Activated naive CD4-positive, alpha-beta T cell treated with anti-CD3 and anti-CD28 coated beads for 36 hours (primary cell): ENCODE data around the gene XPO6. TPM values are rescaled to one million over a fixed set of nuclear protein-coding genes. Genes with fewer than 3 reads are reported as not detected.
"Not testable (repeated sequence)": the region's sequence is repeated elsewhere in the genome, so short reads cannot be mapped to it uniquely, and the experiment has no call there.

Source experiments
- CTCF ChIA-PET: fragments of 350-600 bp; sonication (Branson Sonifier 250); formaldehyde crosslinking; loops from one replicate; lab custom pipeline; 2021; ENCODE audit warnings: antibody characterized with exemption; lab: Charles Lee
- DNase-seq: peaks from one replicate; pipeline ENCODE4 v3.0.0-alpha.2; 2020
- H3K27ac Mint-ChIP-seq: one replicate; pipeline ENCODE4 v1.8.0; 2021; ENCODE audit warnings: mild to moderate bottlenecking, mixed read lengths
- H3K27me3 Mint-ChIP-seq: one replicate; pipeline ENCODE4 v1.8.0; 2021; ENCODE audit warnings: low read depth, mixed read lengths
- H3K36me3 Mint-ChIP-seq: one replicate; pipeline ENCODE4 v1.8.0; 2021; ENCODE audit warnings: low read depth, mixed read lengths
- H3K4me1 Mint-ChIP-seq: one replicate; pipeline ENCODE4 v1.8.0; 2021; ENCODE audit warnings: low read depth, mixed read lengths
- H3K4me3 Mint-ChIP-seq: one replicate; pipeline ENCODE4 v1.8.0; 2021; ENCODE audit warnings: mild to moderate bottlenecking, moderate library complexity, mixed read lengths
- H3K9me3 Mint-ChIP-seq: one replicate; pipeline ENCODE4 v1.8.0; 2021; ENCODE audit warnings: mixed read lengths
- intact Hi-C: fragments of 100-400 bp; cut with micrococcal nuclease; formaldehyde crosslinking; loops from one replicate; pipeline ENCODE4 v1.15.1; 2023
- total RNA-seq, 2 experiments: library from RNA; stranded (reverse); gene quantifications; one replicate each; pipeline ENCODE4 v1.2.3, GENCODE V29; 2021

Gene XPO6
- total RNA-seq, 2 experiments from 2014 or later: 215 to 229 TPM

GRCh38 chr16:28120754-28121153 lies 91.0 kb downstream of the XPO6 start:
- peaks cover 2% of the 10 kb centered on the region for H3K4me1 Mint-ChIP-seq
- H3K27me3 Mint-ChIP-seq: no peaks in the 10 kb centered on the region
- DNase-seq: no peak
- H3K36me3 Mint-ChIP-seq: peaks cover 42% of the 10 kb centered on the region
- CTCF ChIA-PET: no interaction called here
- H3K4me3 Mint-ChIP-seq: no peak overlapping the region
- no peaks in the 10 kb centered on the region for H3K9me3 Mint-ChIP-seq
- intact Hi-C loops: no loop called here
- H3K27ac Mint-ChIP-seq: no peak overlapping the region

- H3K36me3 Mint-ChIP-seq: peaks cover 44% of the 10 kb centered on the region
- CTCF ChIA-PET: no interaction called here
- peak overlapping the region; percentile 52 for H3K27ac Mint-ChIP-seq
- no peak for DNase-seq
- H3K4me3 Mint-ChIP-seq: no peak overlapping the region
- H3K9me3 Mint-ChIP-seq: no peaks in the 10 kb centered on the region
- H3K4me1 Mint-ChIP-seq: peaks cover 2% of the 10 kb centered on the region
- no peaks in the 10 kb centered on the region for H3K27me3 Mint-ChIP-seq
- intact Hi-C loops: no loop called here
Observed at GRCh38 chr16:28118637-28119036, 93.1 kb downstream of the XPO6 start.

GRCh38 chr16:28117168-28117565 lies 94.6 kb downstream of the XPO6 start:
- H3K27me3 Mint-ChIP-seq: no peaks in the 10 kb centered on the region
- CTCF ChIA-PET: no interaction called here
- H3K9me3 Mint-ChIP-seq: no peaks in the 10 kb centered on the region
- peaks cover 40% of the 10 kb centered on the region for H3K36me3 Mint-ChIP-seq
- peaks cover 6% of the 10 kb centered on the region for H3K4me1 Mint-ChIP-seq
- intact Hi-C loops: no loop called here
- no peak overlapping the region for H3K4me3 Mint-ChIP-seq
- no peak for DNase-seq
- H3K27ac Mint-ChIP-seq: no peak overlapping the region

GRCh38 chr16:28115866-28116265 lies 95.9 kb downstream of the XPO6 start:
- DNase-seq, H3K27me3 Mint-ChIP-seq, H3K4me3 Mint-ChIP-seq, H3K4me1 Mint-ChIP-seq, H3K9me3 Mint-ChIP-seq, intact Hi-C loops, H3K27ac Mint-ChIP-seq: not testable (repeated sequence)
- peaks cover 38% of the 10 kb centered on the region for H3K36me3 Mint-ChIP-seq
- CTCF ChIA-PET: interaction anchor here (1.1 kb wide), 1 partner anchor 102 kb away, joined by 5 read pairs; no protein-coding TSS in a partner anchor

- intact Hi-C loops: no loop called here
- Mint-ChIP-seq H3K4me1 (peaks cover 8% of the 10 kb centered on the region), H3K27me3 (no peaks in the 10 kb centered on the region), H3K36me3 (peaks cover 45% of the 10 kb centered on the region), H3K27ac (peak overlapping the region; percentile 22), H3K4me3 (no peak overlapping the region), H3K9me3 (no peaks in the 10 kb centered on the region)
- DNase-seq: peak; percentile 26
- CTCF ChIA-PET: interaction anchor here (0.6 to 1.4 kb wide), 5 partner anchors 13 to 201 kb away, joined by 3 to 5 read pairs (median 3); no protein-coding TSS in a partner anchor
Observed at GRCh38 chr16:28112908-28113307, 98.9 kb downstream of the XPO6 start.

GRCh38 chr16:28110977-28111376 lies 100.8 kb downstream of the XPO6 start:
- CTCF ChIA-PET: no interaction called here
- no peak for DNase-seq
- Mint-ChIP-seq H3K9me3 (no peaks in the 10 kb centered on the region), H3K36me3 (peaks cover 47% of the 10 kb centered on the region), H3K4me1 (peaks cover 6% of the 10 kb centered on the region), H3K4me3 (no peak overlapping the region), H3K27me3 (no peaks in the 10 kb centered on the region), H3K27ac (no peak overlapping the region)
- intact Hi-C loops: no loop called here

- no peak overlapping the region for H3K4me3 Mint-ChIP-seq
- intact Hi-C loops: no loop called here
- no peaks in the 10 kb centered on the region for H3K9me3 Mint-ChIP-seq
- H3K27me3 Mint-ChIP-seq: no peaks in the 10 kb centered on the region
- CTCF ChIA-PET: no interaction called here
- no peak for DNase-seq
- H3K4me1 Mint-ChIP-seq: peaks cover 6% of the 10 kb centered on the region
- H3K36me3 Mint-ChIP-seq: peaks cover 48% of the 10 kb centered on the region
- H3K27ac Mint-ChIP-seq: peak overlapping the region; percentile 9
Observed at GRCh38 chr16:28110479-28110878, 101.3 kb downstream of the XPO6 start.

GRCh38 chr16:28110074-28110473 lies 101.7 kb downstream of the XPO6 start:
- peak overlapping the region; percentile 15 for H3K27ac Mint-ChIP-seq
- CTCF ChIA-PET: no interaction called here
- H3K36me3 Mint-ChIP-seq: peaks cover 45% of the 10 kb centered on the region
- H3K4me1 Mint-ChIP-seq: peaks cover 6% of the 10 kb centered on the region
- H3K27me3 Mint-ChIP-seq: no peaks in the 10 kb centered on the region
- intact Hi-C loops: no loop called here
- no peaks in the 10 kb centered on the region for H3K9me3 Mint-ChIP-seq
- no peak for DNase-seq
- no peak overlapping the region for H3K4me3 Mint-ChIP-seq

GRCh38 chr16:28108590-28109247 lies 103.0 kb downstream of the XPO6 start:
- intact Hi-C loops: no loop called here
- Mint-ChIP-seq H3K9me3 (no peaks in the 10 kb centered on the region), H3K4me1 (peaks cover 6% of the 10 kb centered on the region), H3K27ac (no peak overlapping the region), H3K4me3 (no peak overlapping the region), H3K27me3 (no peaks in the 10 kb centered on the region), H3K36me3 (peaks cover 50% of the 10 kb centered on the region)
- DNase-seq: no peak
- CTCF ChIA-PET: no interaction called here

GRCh38 chr16:28107232-28107631 lies 104.5 kb downstream of the XPO6 start:
- peaks cover 54% of the 10 kb centered on the region for H3K36me3 Mint-ChIP-seq
- intact Hi-C loops: no loop called here
- CTCF ChIA-PET: no interaction called here
- no peaks in the 10 kb centered on the region for H3K27me3 Mint-ChIP-seq
- peak overlapping the region; percentile 62 for H3K27ac Mint-ChIP-seq
- H3K9me3 Mint-ChIP-seq: no peaks in the 10 kb centered on the region
- H3K4me1 Mint-ChIP-seq: peaks cover 2% of the 10 kb centered on the region
- DNase-seq: no peak
- H3K4me3 Mint-ChIP-seq: no peak overlapping the region

GRCh38 chr16:28106467-28107215 lies 105.1 kb downstream of the XPO6 start:
- H3K4me3 Mint-ChIP-seq: no peak overlapping the region
- peaks cover 2% of the 10 kb centered on the region for H3K4me1 Mint-ChIP-seq
- intact Hi-C loops: no loop called here
- peaks cover 55% of the 10 kb centered on the region for H3K36me3 Mint-ChIP-seq
- no peaks in the 10 kb centered on the region for H3K9me3 Mint-ChIP-seq
- H3K27me3 Mint-ChIP-seq: no peaks in the 10 kb centered on the region
- DNase-seq: no peak
- CTCF ChIA-PET: no interaction called here
- peak overlapping the region; percentile 62 for H3K27ac Mint-ChIP-seq

GRCh38 chr16:28105954-28106353 lies 105.8 kb downstream of the XPO6 start:
- Mint-ChIP-seq H3K4me1 (peaks cover 2% of the 10 kb centered on the region), H3K27ac (no peak overlapping the region), H3K36me3 (peaks cover 50% of the 10 kb centered on the region), H3K4me3 (no peak overlapping the region), H3K9me3 (no peaks in the 10 kb centered on the region), H3K27me3 (no peaks in the 10 kb centered on the region)
- no peak for DNase-seq
- CTCF ChIA-PET: no interaction called here
- intact Hi-C loops: no loop called here

GRCh38 chr16:28105297-28105696 lies 106.5 kb downstream of the XPO6 start:
- Mint-ChIP-seq H3K4me3 (no peak overlapping the region), H3K27ac (peak overlapping the region; percentile 5), H3K9me3 (no peaks in the 10 kb centered on the region), H3K27me3 (no peaks in the 10 kb centered on the region), H3K4me1 (peaks cover under 1% of the 10 kb centered on the region), H3K36me3 (peaks cover 50% of the 10 kb centered on the region)
- DNase-seq: no peak
- CTCF ChIA-PET: no interaction called here
- intact Hi-C loops: no loop called here
